Mucosa of rectum (tissue), 2 donors: ENCODE data around the gene SEC11C.

Experiments
- H3K27ac ChIP-seq, 2 donors: one replicate each; pipeline ENCODE4 v1.7.0; 2013; ENCODE audit warnings: inconsistent platforms in 2 of 2, low read depth in 2 of 2, low read length in 2 of 2
- H3K27me3 ChIP-seq, 2 donors: one replicate each; pipeline ENCODE4 v1.7.0; 2013; ENCODE audit warnings: low read length in 2 of 2; ENCODE audit not compliant: control insufficient read depth in 2 of 2, insufficient read depth in 2 of 2
- H3K36me3 ChIP-seq, 2 donors: one replicate each; pipeline ENCODE4 v1.7.0; 2013; ENCODE audit warnings: low read length in 2 of 2; ENCODE audit not compliant: control insufficient read depth in 2 of 2, insufficient read depth in 2 of 2
- H3K4me1 ChIP-seq, 2 donors: one replicate each; pipeline ENCODE4 v1.7.0; 2013; ENCODE audit warnings: low read length in 2 of 2, mild to moderate bottlenecking in 1 of 2; ENCODE audit not compliant: control insufficient read depth in 2 of 2, insufficient read depth in 2 of 2
- H3K4me3 ChIP-seq, 2 donors: one replicate each; pipeline ENCODE4 v1.7.0; 2013; ENCODE audit warnings: low read length in 2 of 2
- H3K9ac ChIP-seq, 2 donors: one replicate each; pipeline ENCODE4 v1.7.0; 2013; ENCODE audit warnings: low read length in 2 of 2, low read depth in 1 of 2, mild to moderate bottlenecking in 1 of 2
- H3K9me3 ChIP-seq, 2 donors: one replicate each; pipeline ENCODE4 v1.7.0; 2013; ENCODE audit warnings: low read length in 2 of 2; ENCODE audit not compliant: control insufficient read depth in 2 of 2
- donor health status: healthy.
- donor health status: Normal muscosa, but diverticular disease.

Gene SEC11C

GRCh38 chr18:59202258-59202820 lies 62.7 kb downstream of the SEC11C start:
- Histone ChIP-seq H3K9me3 (no peaks in the 10 kb centered on the region), H3K27ac (no peak overlapping the region), H3K9ac (no peak overlapping the region), H3K27me3 (no peaks in the 10 kb centered on the region), H3K4me1 (no peaks in the 10 kb centered on the region), H3K4me3 (no peak overlapping the region), H3K36me3 (no peaks in the 10 kb centered on the region)

GRCh38 chr18:59207506-59207905 lies 67.8 kb downstream of the SEC11C start:
- no peaks in the 10 kb centered on the region for H3K4me1 ChIP-seq
- H3K36me3 ChIP-seq: no peaks in the 10 kb centered on the region
- no peak overlapping the region for H3K4me3 ChIP-seq
- H3K9ac ChIP-seq: no peak overlapping the region
- H3K27ac ChIP-seq: no peak overlapping the region
- peaks cover 0 to 2% of the 10 kb centered on the region in 2 donors for H3K27me3 ChIP-seq
- no peaks in the 10 kb centered on the region for H3K9me3 ChIP-seq
